HG03060 (cell line): ENCODE data around the gene MEGF11.

ENCODE experiments used
- ATAC-seq: cut with Tn5 transposase; IDR thresholded peaks from one replicate; pipeline ENCODE4 v1.9.1; 2021; ENCODE audit warnings: low read depth, moderate number of reproducible peaks; ENCODE audit not compliant: unreplicated experiment

MEGF11 gene

DNA sequence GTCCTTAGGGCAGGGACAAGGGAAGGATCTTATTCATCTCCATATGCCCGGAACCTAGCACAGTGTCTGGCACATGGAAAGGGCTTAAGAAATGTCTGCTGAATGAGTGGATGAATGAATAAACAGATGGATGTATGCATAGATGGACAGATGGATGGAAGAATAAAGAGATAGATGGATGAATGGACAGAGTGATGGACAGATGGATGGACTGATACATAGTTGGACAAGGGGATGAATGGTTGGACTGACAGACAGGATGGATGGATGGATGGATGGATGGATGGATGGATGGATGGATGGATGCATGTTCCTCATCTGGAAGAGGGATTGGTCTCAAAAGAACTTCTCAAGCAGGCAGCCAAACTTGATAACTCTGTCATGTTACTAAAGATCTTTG lies 177.6 kb downstream of the MEGF11 start:
- ATAC-seq, result no peak

- ATAC-seq, result no peak
These were observed 180.8 kb downstream of the MEGF11 start for GRCh38 chr15:66072616-66073361.

DNA sequence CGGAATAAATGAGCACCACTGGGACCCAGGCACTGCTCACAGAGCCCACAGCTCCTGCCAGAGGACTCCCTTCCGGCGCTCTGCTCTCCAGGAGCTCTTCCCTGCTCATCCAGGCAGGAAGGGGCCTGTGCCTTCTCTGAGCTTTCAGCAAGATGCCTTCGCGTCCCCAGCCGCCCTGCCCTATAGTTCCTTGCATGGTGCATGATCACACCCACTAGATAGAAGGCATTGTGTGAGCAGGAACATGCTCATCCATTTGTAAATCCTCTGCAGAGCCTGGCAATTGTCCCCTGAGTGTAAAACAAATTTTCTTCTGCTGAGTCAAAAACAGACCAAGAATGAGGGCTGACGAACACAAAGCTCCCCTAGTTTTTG lies 181.6 kb downstream of the MEGF11 start:
- no peak for ATAC-seq

GRCh38 chr15:66071160-66071920 lies 182.2 kb downstream of the MEGF11 start:
- ATAC-seq, result no peak

DNA sequence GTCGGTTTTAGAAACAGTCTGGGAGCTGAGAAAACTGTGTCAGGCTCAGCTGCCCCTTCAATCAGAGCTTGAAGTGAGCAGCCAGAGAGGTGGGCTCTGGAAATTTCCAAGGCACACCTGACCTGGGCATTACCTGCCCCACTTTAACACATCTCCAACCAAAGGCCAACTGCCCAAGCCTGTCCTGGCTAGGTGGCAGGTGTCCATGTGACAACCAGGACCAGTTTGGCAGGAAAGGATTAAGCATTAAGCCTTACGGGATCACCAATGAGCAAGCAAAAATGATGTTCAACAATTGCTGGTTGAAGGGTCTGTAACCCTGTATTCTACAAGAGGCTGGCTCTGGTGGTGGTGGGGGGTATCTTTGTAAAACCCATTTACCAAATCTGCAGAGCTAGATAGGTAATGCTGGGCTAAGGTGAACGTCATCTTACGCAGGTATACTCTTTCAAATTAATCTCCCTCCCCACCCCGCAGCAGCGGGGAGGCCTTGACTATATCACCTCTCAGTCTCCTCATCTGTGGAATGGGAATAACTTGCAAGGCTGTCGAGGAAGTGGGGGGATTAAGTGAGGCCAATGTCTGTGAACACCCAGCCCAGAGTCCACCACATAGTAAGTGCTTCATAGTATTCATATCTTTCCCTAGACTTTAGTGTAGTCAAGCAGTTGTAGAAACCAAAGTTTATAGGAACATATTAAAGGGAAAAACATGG lies 183.2 kb downstream of the MEGF11 start:
- no peak for ATAC-seq

DNA sequence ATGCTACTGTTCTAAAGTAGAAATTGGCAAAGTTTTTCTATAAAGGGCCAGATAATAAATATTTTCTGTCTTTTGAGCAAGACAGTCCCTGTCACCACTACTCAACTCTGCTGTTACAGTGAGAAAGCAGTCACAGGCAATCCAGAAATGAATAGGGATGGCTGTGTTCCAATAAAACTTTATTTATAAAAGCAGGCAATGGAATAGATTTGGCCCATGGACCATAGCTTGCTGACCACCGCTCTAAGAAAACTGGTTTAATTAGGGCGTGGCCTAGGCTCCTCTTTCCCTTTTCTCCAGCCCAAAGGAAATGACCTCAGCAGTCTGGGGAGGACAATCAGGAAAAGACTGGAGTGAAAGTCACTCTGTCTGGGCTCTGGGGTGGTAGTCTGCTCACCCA lies 183.8 kb downstream of the MEGF11 start:
- ATAC-seq, result no peak

- ATAC-seq, result no peak
These were observed 184.7 kb downstream of the MEGF11 start for GRCh38 chr15:66068801-66069200.

DNA sequence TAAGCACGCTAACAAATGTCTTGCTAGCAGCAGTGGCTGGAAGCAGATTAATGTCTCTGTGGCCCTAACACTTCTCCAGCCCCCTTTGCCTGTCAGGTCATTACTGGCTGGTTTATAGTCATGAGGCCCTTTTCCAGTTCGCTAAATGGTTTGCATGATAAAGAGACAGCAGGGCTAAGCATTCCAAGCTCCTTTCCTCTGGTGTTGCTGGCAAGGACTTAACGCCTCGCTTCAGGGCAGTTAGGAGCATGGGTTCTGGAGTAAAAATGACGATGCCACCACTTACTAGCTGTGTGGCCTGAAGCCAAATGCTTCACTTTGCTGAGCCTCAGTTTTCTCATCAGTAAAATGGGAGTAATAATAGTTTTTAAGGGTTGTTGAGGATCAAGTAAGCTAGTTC lies 185.9 kb downstream of the MEGF11 start:
- ATAC-seq, result no peak

GRCh38 chr15:66066481-66066880 lies 187.1 kb downstream of the MEGF11 start:
- ATAC-seq, result no peak

DNA sequence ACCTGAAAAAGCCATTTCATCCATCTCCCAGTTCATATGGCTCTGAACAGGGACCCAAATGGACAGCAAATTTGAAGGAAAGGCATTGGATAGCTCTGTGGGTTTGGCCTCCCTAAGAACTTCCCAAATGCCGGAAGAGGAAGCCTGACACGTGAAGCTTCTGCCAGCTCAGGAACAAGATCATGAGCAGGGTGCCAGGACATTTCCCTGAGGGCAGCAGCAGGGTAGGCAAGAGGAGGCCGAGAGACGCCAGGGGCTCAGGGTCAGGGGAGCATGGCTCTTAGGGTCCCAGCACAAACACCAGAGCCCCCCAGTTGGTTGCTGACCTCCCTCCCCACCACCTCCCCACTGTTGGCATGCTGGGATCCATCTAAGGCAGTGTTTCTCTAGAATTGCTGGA lies 187.5 kb downstream of the MEGF11 start:
- no peak for ATAC-seq

DNA sequence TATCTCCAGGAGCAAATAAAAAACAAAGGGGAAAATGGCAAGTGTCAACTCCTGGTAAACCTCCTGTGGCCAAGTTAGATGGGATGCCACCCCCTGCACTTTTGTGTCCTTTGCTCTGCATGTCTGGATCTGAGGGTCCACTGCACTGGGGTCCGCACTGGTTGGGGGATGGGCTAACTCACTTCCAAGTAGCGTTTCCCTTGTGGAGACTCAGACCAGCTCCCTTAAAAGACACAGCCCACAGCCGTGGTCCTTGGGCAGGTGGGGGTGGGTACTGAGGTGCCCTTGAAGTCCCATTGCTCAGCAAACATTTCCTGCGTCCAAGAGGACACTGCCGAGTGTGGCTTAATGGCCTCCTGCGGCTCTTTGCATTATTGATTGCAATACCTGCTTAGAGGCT lies 188.2 kb downstream of the MEGF11 start:
- ATAC-seq, result no peak

DNA sequence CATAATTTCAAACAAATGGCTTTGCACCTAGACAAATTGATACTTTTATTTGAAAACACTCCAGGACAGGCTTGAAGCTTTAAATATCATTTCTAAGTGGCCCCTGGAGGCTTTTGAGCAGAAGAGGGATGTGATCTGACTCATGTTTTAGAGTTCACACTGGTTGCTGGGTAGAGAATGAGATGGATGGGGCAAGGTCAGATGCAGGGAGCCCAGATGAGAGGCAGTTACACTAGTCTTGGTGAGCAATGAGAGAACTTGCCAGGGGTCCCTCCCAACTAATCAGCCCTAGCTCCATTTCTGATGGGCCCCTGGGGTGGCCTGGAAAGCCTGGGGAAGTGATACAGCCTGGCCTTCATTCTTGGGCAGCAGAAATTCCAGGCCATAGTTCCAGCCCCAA lies 190.4 kb downstream of the MEGF11 start:
- ATAC-seq, result no peak

GRCh38 chr15:66057089-66057488 lies 196.5 kb downstream of the MEGF11 start:
- ATAC-seq, result no peak

DNA sequence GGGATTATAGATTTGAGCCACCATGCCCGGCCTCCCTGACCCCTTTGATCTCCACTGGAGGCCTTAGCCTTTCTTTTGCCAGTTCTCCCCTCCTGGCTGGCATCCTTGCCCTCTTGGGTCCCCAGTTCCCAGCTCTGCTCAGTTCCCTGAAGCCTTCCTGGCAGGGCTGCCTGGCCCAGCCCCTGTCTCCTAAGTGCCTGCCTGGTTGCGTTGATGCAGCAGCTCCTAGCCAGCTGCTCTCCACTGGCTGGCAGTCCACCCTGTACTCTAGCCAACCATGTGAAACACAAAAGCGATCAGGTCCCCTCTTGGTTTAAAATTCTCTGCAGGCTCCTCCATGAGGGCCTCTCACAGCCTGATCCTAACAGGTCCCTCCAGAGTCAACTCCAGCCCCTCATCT lies 199.6 kb downstream of the MEGF11 start:
- no peak for ATAC-seq

- no peak for ATAC-seq
These were observed 201.7 kb downstream of the MEGF11 start for GRCh38 chr15:66051833-66052232.

DNA sequence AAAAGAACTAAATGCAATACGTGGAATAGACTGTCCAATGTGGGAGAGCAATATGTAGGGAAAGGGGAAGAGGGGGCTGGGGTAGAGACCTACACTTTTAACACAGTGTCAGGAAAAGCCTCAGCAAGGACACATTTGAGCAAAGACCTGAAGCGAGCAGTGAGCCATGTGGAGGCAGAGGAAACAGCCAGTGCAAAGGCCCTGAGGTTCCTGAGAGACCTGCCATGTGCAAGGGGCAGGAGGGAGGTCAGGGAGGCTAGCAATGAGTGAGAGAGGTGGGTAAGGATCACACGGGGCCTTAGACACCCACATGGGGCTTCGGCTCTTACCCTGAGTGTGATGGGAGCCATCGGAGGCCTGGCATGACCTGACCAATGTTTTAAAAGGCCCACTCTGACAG lies 203.3 kb downstream of the MEGF11 start:
- no peak for ATAC-seq

GRCh38 chr15:66049353-66049752 lies 204.2 kb downstream of the MEGF11 start:
- ATAC-seq, result no peak

DNA sequence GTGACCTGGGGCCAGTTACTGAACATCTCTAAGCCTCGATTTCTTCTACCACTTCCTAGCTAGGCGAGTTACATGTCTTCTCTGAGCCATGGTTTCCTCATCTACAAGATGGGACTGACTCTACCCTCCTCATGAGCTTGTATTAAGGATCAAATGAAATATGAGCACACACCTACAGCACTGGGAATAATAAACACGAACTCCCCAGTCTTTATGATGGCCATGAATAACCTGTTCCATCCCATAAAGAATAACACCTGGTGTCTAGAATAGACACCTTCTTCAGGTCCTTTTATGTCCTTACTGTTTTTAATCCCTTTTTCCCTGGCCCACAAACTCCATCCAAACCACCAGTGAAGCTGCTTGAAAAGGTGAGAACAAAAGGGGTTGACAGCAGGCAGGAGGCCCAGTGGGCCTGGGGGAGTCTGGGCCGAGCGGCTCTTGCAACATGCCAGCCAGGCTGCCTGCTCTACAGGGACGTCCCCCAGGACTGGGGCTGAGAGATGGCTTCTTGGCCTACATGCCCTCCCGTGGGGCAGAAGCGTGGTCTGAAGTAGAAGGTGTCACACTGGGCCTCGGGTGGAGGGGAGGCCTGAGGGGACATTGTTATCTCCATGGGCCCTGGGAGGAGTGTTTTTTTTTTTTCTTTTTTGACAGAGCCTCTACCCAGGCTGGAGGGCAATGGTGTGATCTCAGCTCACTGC lies 206.1 kb downstream of the MEGF11 start:
- ATAC-seq, result no peak

GRCh38 chr15:66046751-66047150 lies 206.8 kb downstream of the MEGF11 start:
- no peak for ATAC-seq

- no peak for ATAC-seq
These were observed 207.2 kb downstream of the MEGF11 start for GRCh38 chr15:66046326-66046725.

DNA sequence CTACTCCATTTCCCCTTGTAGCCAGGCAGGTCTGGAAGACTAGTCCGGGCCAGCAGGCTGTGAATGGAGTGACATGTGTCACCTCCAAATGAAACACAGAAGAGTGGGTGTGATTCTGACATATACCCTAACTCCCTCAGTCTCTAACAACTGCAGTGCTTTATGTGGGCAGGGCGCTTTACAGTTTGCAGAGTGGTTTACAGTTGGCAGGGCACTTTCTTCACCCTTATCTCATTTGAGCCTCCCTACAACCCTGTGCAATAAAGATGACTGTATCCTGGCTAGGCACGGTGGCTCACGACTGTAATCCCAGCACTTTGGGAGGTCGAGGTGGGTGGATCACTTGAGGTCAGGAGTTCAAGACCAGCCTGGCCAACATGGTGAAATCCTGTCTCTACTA lies 208.0 kb downstream of the MEGF11 start:
- ATAC-seq, result no peak
